GM23338 (cell line): Measurements from ENCODE around the gene IBTK. TPM values are rescaled to one million over a fixed set of nuclear protein-coding genes. Genes with fewer than 3 reads are reported as not detected.

Experiments used
- ATAC-seq: fragments of 200-7000 bp; cut with Tn5 transposase; 3 replicates; pipeline ENCODE4 v1.9.1; 2020
- DNase-seq: peaks from one replicate; pipeline ENCODE4 v3.0.0-alpha.2; 2015; ENCODE audit warnings: low spot score
- H2AFZ ChIP-seq: fragments of 200-600 bp; sonication (generic); 2 replicates; pipeline ENCODE4 v1.8.0; 2016; ENCODE audit warnings: antibody characterized with exemption, mild to moderate bottlenecking, moderate library complexity
- H3F3A ChIP-seq: fragments of 200-600 bp; sonication (generic); replicated peaks from 2 replicates; pipeline ENCODE4 v1.8.0; 2017; ENCODE audit warnings: antibody characterized with exemption, mixed run types, low read depth
- H3K27ac ChIP-seq: fragments of 200-600 bp; sonication (generic); 2 replicates; pipeline ENCODE4 v1.6.1; 2016; ENCODE audit warnings: low read depth
- H3K27me3 ChIP-seq: fragments of 200-600 bp; sonication (generic); 2 replicates; pipeline ENCODE4 v1.8.0; 2016; ENCODE audit warnings: mild to moderate bottlenecking, mixed run types, moderate library complexity; ENCODE audit not compliant: insufficient read depth
- H3K36me3 ChIP-seq: fragments of 200-600 bp; sonication (generic); 2 replicates; pipeline ENCODE4 v1.8.0; 2016; ENCODE audit warnings: mild to moderate bottlenecking; ENCODE audit not compliant: insufficient read depth
- H3K4me1 ChIP-seq: fragments of 200-600 bp; sonication (generic); 2 replicates; pipeline ENCODE4 v1.8.0; 2016; ENCODE audit warnings: mild to moderate bottlenecking, moderate library complexity; ENCODE audit not compliant: insufficient read depth
- H3K4me2 ChIP-seq: fragments of 200-600 bp; sonication (generic); 2 replicates; pipeline ENCODE4 v1.7.1; 2017; ENCODE audit warnings: mixed run types
- H3K4me3 ChIP-seq: fragments of 200-600 bp; sonication (generic); 2 replicates; pipeline ENCODE4 v1.6.1; 2016; ENCODE audit warnings: mixed run types
- H3K79me2 ChIP-seq: fragments of 200-600 bp; sonication (generic); replicated peaks from 2 replicates; pipeline ENCODE4 v1.8.0; 2017; ENCODE audit warnings: mild to moderate bottlenecking; ENCODE audit not compliant: insufficient read depth
- H3K9me2 ChIP-seq: fragments of 200-600 bp; sonication (generic); 2 replicates; pipeline ENCODE4 v1.8.0; 2017; ENCODE audit not compliant: insufficient read depth
- H4K20me1 ChIP-seq: fragments of 200-600 bp; sonication (generic); replicated peaks from 2 replicates; pipeline ENCODE4 v1.8.0; 2017; ENCODE audit warnings: mild to moderate bottlenecking; ENCODE audit not compliant: insufficient read depth
- H3K27ac Mint-ChIP-seq: 2 replicates; pipeline ENCODE4 v1.8.0; 2020; ENCODE audit warnings: inconsistent platforms, mild to moderate bottlenecking, moderate library complexity, mixed read lengths
- H3K27me3 Mint-ChIP-seq: 3 replicates; pipeline ENCODE4 v1.8.0; 2022; ENCODE audit warnings: low read depth, mild to moderate bottlenecking, moderate library complexity, mixed read lengths, inconsistent platforms; ENCODE audit not compliant: insufficient read depth, poor library complexity
- H3K36me3 Mint-ChIP-seq: 3 replicates; pipeline ENCODE4 v1.8.0; 2021; ENCODE audit warnings: low read depth, mild to moderate bottlenecking, inconsistent platforms, moderate library complexity, mixed read lengths
- H3K4me1 Mint-ChIP-seq: 3 replicates; pipeline ENCODE4 v1.8.0; 2020; ENCODE audit warnings: mild to moderate bottlenecking, inconsistent platforms, mixed read lengths
- H3K4me3 Mint-ChIP-seq: 3 replicates; pipeline ENCODE4 v1.8.0; 2021; ENCODE audit warnings: moderate library complexity, mild to moderate bottlenecking, inconsistent platforms, mixed read lengths
- H3K9me3 Mint-ChIP-seq: 3 replicates; pipeline ENCODE4 v1.8.0; 2020; ENCODE audit warnings: moderate library complexity, mild to moderate bottlenecking, inconsistent platforms, mixed read lengths
- polyA plus RNA-seq: library from polyadenylated mRNA; unstranded; fragments of >200 nt; fragmentation: Nextera tagmentation; extraction: Ambion mirVana; gene quantifications from 2 replicates; pipeline ENCODE4 v1.2.1, GENCODE V29; 2016
- total RNA-seq: library from RNA; depleted of rRNA; stranded (reverse); fragments of >200 nt; shearing (Covaris generic); gene quantifications from 2 replicates; pipeline ENCODE4 v1.2.3, GENCODE V29; 2014
- TF ChIP-seq, protein P1 (sequence below): fragments of 250-450 bp; sonication (Bioruptor Pico); IDR thresholded peaks from 2 replicates; pipeline ENCODE4 v1.5.0; 2020; ENCODE audit warnings: mild to moderate bottlenecking, moderate library complexity
- TF ChIP-seq, protein P2 (sequence below): IDR thresholded peaks from one replicate; pipeline ENCODE4 v1.6.1; 2018; ENCODE audit warnings: antibody characterized with exemption; ENCODE audit not compliant: unreplicated experiment

The IBTK gene
- total and polyA plus RNA-seq, 2 experiments from 2014 or later = 16.0 to 28.7 TPM

DNA sequence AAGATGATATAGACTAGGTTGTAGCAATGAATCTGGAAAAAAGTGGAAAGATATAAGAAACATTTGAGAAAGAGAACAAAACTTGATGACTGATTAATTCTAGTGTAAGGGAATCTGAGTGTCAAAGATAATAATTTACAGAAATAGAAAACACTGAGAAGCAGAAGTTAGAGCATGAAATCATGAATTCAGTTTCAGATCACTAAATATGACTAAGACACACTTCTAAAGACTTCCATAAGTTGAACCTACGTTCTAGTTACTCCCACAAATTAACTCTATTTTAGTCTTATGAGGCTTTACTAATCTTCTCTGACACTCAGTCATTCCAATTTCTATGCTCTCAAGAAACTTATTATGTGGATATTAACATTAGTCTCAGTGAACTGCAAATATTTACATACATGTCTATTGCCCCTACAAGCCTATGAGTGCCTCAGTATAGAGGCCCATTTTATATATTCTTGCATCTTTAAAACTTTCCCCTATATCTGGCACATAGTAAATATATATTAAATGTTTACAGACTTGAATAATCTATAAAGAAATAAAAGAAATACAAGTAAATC, 30.4 kb downstream of the IBTK start (continued):
- TF ChIP-seq, protein P1, sequence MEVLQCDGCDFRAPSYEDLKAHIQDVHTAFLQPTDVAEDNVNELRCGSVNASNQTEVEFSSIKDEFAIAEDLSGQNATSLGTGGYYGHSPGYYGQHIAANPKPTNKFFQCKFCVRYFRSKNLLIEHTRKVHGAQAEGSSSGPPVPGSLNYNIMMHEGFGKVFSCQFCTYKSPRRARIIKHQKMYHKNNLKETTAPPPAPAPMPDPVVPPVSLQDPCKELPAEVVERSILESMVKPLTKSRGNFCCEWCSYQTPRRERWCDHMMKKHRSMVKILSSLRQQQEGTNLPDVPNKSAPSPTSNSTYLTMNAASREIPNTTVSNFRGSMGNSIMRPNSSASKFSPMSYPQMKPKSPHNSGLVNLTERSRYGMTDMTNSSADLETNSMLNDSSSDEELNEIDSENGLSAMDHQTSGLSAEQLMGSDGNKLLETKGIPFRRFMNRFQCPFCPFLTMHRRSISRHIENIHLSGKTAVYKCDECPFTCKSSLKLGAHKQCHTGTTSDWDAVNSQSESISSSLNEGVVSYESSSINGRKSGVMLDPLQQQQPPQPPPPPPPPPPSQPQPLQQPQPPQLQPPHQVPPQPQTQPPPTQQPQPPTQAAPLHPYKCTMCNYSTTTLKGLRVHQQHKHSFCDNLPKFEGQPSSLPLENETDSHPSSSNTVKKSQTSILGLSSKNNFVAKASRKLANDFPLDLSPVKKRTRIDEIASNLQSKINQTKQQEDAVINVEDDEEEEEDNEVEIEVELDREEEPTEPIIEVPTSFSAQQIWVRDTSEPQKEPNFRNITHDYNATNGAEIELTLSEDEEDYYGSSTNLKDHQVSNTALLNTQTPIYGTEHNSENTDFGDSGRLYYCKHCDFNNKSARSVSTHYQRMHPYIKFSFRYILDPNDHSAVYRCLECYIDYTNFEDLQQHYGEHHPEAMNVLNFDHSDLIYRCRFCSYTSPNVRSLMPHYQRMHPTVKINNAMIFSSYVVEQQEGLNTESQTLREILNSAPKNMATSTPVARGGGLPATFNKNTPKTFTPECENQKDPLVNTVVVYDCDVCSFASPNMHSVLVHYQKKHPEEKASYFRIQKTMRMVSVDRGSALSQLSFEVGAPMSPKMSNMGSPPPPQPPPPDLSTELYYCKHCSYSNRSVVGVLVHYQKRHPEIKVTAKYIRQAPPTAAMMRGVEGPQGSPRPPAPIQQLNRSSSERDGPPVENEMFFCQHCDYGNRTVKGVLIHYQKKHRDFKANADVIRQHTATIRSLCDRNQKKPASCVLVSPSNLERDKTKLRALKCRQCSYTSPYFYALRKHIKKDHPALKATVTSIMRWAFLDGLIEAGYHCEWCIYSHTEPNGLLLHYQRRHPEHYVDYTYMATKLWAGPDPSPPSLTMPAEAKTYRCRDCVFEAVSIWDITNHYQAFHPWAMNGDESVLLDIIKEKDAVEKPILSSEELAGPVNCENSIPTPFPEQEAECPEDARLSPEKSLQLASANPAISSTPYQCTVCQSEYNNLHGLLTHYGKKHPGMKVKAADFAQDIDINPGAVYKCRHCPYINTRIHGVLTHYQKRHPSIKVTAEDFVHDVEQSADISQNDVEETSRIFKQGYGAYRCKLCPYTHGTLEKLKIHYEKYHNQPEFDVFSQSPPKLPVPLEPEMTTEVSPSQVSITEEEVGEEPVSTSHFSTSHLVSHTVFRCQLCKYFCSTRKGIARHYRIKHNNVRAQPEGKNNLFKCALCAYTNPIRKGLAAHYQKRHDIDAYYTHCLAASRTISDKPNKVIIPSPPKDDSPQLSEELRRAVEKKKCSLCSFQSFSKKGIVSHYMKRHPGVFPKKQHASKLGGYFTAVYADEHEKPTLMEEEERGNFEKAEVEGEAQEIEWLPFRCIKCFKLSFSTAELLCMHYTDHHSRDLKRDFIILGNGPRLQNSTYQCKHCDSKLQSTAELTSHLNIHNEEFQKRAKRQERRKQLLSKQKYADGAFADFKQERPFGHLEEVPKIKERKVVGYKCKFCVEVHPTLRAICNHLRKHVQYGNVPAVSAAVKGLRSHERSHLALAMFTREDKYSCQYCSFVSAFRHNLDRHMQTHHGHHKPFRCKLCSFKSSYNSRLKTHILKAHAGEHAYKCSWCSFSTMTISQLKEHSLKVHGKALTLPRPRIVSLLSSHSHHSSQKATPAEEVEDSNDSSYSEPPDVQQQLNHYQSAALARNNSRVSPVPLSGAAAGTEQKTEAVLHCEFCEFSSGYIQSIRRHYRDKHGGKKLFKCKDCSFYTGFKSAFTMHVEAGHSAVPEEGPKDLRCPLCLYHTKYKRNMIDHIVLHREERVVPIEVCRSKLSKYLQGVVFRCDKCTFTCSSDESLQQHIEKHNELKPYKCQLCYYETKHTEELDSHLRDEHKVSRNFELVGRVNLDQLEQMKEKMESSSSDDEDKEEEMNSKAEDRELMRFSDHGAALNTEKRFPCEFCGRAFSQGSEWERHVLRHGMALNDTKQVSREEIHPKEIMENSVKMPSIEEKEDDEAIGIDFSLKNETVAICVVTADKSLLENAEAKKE (CRISPR knock-in tag) = no peak

DNA sequence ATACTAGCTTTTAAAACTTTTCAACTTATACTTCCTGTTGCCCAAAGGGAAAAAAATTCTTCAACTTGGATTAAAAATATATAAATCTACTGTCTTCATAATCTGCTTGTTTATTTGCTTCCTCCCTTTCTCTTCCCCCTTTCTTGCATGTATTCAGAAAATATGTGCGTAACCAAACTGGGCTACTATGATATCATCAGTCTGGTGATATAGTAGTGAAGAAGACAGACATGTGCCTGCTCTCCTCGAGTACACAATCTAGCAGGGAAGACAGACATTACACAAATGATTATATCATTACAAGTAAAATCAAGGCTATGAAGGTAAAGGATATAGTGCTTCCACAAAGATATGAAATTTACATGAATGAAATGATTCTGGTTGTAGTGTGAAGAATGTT, 31.0 kb downstream of the IBTK start:
- peaks cover 58% of the 10 kb centered on the region for H3K36me3 Mint-ChIP-seq
- no peaks in the 10 kb centered on the region for H3K4me1 Mint-ChIP-seq
- H3K27ac Mint-ChIP-seq = no peak overlapping the region

More for the DNA sequence above, 31.0 kb downstream of the IBTK start:
- TF ChIP-seq, protein P2, sequence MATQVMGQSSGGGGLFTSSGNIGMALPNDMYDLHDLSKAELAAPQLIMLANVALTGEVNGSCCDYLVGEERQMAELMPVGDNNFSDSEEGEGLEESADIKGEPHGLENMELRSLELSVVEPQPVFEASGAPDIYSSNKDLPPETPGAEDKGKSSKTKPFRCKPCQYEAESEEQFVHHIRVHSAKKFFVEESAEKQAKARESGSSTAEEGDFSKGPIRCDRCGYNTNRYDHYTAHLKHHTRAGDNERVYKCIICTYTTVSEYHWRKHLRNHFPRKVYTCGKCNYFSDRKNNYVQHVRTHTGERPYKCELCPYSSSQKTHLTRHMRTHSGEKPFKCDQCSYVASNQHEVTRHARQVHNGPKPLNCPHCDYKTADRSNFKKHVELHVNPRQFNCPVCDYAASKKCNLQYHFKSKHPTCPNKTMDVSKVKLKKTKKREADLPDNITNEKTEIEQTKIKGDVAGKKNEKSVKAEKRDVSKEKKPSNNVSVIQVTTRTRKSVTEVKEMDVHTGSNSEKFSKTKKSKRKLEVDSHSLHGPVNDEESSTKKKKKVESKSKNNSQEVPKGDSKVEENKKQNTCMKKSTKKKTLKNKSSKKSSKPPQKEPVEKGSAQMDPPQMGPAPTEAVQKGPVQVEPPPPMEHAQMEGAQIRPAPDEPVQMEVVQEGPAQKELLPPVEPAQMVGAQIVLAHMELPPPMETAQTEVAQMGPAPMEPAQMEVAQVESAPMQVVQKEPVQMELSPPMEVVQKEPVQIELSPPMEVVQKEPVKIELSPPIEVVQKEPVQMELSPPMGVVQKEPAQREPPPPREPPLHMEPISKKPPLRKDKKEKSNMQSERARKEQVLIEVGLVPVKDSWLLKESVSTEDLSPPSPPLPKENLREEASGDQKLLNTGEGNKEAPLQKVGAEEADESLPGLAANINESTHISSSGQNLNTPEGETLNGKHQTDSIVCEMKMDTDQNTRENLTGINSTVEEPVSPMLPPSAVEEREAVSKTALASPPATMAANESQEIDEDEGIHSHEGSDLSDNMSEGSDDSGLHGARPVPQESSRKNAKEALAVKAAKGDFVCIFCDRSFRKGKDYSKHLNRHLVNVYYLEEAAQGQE = no peak
- Histone ChIP-seq H4K20me1 (no peaks in the 10 kb centered on the region), H3K27me3 (no peaks in the 10 kb centered on the region), H3K4me3 (no peak overlapping the region), H3K4me2 (no peak overlapping the region), H3F3A (no peaks in the 10 kb centered on the region), H3K4me1 (no peaks in the 10 kb centered on the region), H3K79me2 (no peaks in the 10 kb centered on the region), H3K9me2 (no peaks in the 10 kb centered on the region), H3K27ac (no peak overlapping the region), H2AFZ (no peak overlapping the region), H3K36me3 (peaks cover 47% of the 10 kb centered on the region)
- DNase-seq (no peak), ATAC-seq (no peak)
- H3K9me3 Mint-ChIP-seq = no peaks in the 10 kb centered on the region
- H3K27me3 Mint-ChIP-seq = peaks cover 2% of the 10 kb centered on the region
- H3K4me3 Mint-ChIP-seq = no peak overlapping the region
